ENCODE data around the gene HAPLN1.

DNA sequence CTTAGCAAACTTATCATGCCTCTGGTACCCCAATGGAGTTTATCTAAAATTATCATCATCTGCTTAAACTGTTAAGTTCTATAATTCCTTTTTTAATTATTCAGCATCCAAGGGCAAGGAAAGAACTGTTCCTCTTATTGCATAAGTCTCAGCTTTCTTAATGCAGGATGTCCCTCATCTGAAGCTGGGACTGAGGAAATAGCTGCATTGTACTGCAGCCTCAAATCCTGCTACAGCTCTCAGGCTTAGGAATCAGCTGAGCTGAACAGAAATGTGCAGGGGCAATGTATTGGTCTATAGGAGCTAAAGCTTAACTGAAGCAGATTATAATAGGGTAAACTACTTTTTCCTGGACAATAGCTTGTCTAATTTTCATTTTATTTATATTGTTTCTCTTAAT is 48.0 kb downstream of the HAPLN1 start:
- TF ChIP-seq, protein P1, sequence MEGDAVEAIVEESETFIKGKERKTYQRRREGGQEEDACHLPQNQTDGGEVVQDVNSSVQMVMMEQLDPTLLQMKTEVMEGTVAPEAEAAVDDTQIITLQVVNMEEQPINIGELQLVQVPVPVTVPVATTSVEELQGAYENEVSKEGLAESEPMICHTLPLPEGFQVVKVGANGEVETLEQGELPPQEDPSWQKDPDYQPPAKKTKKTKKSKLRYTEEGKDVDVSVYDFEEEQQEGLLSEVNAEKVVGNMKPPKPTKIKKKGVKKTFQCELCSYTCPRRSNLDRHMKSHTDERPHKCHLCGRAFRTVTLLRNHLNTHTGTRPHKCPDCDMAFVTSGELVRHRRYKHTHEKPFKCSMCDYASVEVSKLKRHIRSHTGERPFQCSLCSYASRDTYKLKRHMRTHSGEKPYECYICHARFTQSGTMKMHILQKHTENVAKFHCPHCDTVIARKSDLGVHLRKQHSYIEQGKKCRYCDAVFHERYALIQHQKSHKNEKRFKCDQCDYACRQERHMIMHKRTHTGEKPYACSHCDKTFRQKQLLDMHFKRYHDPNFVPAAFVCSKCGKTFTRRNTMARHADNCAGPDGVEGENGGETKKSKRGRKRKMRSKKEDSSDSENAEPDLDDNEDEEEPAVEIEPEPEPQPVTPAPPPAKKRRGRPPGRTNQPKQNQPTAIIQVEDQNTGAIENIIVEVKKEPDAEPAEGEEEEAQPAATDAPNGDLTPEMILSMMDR (IDR thresholded peaks at IDR 0.05) = no peak
- TF ChIP-seq POLR2A (IDR thresholded peaks at IDR 0.05) = no peak
- no peak for TF ChIP-seq POLR2AphosphoS5 (IDR thresholded peaks at IDR 0.05)
- no peak for TF ChIP-seq EP300 (IDR thresholded peaks at IDR 0.05)
